Tracheal epithelial cell (primary cell): ENCODE data around the gene SULT1C2. TPM values are rescaled to one million over a fixed set of nuclear protein-coding genes. Genes with fewer than 3 reads are reported as not detected.

ENCODE experiments used
- total RNA-seq: library from RNA; depleted of rRNA; stranded (reverse); fragments of >200 nt; gene quantifications from 2 replicates; pipeline ENCODE4 v1.2.1, GENCODE V29; 2014

The SULT1C2 gene
- 0.21 and 0.72 TPM in 2 replicates for total RNA-seq

DNA sequence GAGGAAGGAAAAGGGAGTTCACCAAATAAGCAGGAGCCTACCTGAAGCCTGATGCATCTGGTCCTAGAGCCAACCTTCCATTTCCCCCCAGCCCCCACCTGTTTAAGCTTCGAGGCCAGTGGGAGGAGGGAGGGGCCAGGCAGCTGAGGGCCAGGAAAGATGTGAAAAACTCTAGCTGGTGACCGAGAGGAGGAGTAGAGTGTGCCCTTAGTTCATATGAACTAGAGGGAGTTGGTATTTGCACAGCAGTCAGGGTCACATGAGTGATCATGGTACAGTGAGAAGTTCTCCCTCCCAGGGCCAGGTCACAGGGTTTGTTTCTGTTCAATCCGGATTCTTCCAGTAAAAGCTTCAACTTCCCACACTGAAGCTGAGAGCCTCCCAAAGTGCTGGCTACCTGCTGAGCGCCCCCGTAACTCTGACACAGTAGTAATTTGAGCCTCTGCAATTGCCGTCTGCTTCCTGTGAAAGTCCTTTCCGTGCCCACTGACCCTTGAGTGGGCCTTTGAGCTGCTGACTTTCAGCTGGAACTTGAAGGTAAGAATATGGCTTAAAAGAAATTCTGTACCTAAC is at the start of gene SULT1C2:
Gene SULT1C2, plus strand, starts transcription at position 362 of the 573 bp plus-strand sequence. CDS start 4,773 bp downstream, outside the sequence.

DNA sequence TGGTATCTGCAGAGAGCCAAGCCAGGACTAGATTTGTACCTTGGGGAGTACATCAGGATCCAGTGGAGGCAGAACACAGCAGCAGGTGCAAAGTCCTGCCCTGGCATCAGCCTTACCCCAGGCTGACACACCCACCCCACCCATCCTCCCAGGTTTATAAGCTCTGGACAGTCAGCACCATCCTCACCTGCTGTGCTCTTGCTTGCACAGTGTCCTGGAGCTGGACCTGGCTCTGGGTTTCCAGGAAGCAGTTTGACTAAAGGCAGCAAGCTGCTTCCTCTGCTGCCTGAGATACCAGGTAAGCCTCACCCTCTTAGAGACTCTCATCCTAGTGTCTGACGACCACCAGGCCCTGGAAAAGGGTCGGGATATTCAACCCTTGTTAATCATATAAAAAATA is 48.9 kb upstream of the SULT1C2 start, which contains the start of gene SULT1C3:
Gene SULT1C3, plus strand, starts transcription at position 183 of the 400 bp plus-strand sequence. CDS start 7,227 bp downstream, outside the sequence.

Other genes starting within 250 kb of the SULT1C2 start
- gene SULT1C3, start 48.9 kb upstream of the SULT1C2 start, total RNA-seq: not detected in 2 replicates
- 4.8 TPM in 1 of 2 replicates, not detected in the other for gene SULT1C4, start 89.1 kb downstream of the SULT1C2 start, total RNA-seq
- gene GCC2, start 160.3 kb downstream of the SULT1C2 start, total RNA-seq: 10.4 and 10.8 TPM in 2 replicates
- 52.2 and 111 TPM in 2 replicates for gene LIMS1, start 245.6 kb downstream of the SULT1C2 start, total RNA-seq